Smooth muscle cell of the brain vasculature (primary cell): ENCODE results near the gene FADS3.

ENCODE experiments used
- DNase-seq: peaks from one replicate; pipeline ENCODE4 v3.0.0-alpha.2; 2012; ENCODE audit warnings: low read depth, low spot score

The FADS3 gene

DNA sequence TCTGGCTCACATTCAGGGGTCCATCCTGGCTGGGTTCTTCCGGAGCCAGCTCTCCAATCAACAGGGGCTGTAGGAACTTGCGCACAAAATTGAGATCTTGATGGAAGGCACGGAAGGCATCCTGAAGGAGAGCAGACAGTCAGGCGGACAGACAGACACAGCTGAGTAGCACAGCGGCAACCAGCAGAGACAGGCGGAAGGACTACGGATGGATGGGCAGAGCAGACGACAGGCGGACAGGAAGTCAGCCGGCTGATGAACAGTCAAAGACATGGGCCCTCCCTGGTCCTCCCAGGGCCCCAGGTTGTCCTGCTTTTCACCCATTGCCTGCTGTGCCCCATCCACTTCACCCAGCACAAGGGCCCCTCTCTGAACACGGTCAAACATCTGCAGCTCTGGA is 11.3 kb downstream of the FADS3 start:
- DNase-seq, result no peak

DNA sequence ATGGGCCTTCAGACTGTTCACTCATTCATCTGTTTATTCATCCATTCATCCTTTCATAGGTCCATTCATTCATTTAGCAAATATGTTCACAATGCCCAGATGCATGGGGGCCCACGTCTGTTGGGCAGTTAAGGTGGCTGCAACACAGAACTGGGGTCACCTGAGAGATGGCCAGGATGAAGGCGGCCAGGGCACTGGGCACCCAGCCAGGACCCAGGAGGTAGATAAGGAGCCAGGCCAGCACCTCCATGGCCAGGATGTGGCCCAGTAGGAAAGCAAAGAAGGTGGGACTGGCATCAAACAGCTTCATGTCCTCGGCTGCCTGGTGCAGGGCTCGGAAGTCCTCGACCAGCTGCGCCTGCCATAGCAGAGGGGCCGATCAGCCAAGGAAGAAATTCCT is 12.2 kb downstream of the FADS3 start:
- DNase-seq, result no peak

DNA sequence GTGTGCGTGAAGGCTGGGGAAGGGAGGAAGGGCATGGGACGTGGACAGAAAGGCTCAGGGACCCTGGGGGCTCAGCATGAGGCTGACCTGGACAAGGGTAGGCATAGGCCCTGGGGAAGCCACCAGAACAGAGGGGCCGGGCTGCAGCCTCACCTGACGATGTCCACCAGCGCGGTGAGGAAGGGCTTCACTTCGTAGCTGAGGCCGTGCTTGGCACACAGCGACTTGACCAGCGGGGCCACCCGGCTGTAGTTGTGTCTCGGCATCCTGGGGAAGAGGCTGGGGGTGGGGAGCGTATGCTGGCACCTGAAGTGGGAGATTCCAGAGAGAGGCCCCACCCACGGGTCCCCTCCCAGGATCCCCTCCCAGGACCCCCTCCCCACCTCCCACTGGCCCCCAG is 15.6 kb downstream of the FADS3 start:
- DNase-seq, result no peak

DNA sequence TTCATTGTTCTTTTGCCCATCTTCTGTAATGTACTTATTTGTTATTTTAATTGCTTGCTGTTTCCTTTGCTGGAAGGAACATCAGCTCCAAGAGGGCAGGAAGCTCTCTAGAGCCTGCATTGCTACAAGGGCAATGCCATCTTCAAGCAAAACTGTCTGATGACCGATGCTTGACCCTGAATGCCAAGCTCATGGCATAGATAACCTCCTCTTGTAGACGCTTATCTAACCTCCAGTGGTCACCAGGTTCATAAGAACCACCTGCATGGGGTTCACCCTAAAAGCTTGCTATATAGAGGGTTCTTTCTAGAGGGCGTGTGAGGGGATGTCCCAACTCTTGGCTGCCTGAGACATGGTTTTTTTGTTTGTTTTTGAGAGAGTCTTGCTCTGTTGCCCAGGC is 16.5 kb downstream of the FADS3 start:
- DNase-seq, result no peak

DNA sequence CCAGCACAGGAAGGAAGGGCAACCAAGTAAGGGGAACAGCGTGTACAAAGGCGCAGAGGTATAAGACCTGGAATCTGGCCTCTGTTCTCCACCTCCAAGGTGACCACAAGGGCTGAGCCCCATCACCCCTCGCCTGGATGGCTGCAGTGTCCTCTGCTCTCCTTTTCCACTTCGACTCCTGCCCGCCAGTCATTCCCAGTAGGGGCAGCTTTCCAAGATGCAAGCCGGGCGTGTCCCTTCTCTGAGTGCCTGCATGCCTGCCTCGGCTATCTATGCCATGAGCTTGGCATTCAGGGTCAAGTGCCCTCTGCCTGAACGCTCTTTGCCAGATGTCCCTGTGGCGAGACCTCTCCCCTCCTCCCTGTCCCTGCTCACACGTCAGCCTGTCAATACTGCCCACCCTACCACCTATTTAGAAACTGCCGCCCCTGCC is 17.0 kb downstream of the FADS3 start:
- no peak for DNase-seq

DNA sequence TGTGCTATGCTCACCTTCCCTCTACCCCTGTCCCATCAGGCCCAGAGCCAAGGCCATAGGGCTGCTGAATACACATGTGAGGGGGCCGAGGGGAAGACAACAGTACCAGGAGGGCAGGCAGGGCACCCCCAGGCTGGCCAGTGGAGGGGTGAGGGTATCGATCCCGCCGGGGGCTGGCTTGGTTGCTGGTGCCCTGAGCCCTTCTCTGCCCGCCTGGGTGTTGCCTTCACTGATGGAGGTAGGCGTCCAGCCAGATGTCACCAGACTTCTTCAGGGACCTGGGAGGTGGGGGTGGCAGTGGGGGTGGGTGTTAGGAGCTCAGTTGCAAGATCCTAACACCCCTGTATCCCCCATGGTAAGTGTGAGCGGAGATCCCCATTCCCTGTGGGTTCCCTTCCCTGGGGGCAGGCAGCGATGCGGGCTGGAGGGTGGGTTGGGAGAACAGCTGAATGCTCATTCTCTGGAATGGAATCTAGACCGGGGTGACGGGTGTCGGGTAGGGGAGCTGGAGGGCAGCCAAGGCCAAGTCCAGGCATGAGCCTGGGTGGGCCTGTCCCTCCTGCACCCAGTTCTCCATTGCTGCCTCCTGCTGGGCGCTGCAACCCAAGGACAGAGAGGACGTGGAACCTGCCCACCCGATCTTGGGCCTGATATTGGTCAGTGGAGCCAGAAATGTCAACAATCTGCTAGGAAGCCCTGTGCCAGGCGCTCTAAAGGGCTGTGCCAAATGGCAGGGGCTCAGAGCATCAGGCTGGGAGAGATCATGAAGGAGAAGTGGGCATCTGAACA is 17.6 kb downstream of the FADS3 start:
- DNase-seq, result no peak

DNA sequence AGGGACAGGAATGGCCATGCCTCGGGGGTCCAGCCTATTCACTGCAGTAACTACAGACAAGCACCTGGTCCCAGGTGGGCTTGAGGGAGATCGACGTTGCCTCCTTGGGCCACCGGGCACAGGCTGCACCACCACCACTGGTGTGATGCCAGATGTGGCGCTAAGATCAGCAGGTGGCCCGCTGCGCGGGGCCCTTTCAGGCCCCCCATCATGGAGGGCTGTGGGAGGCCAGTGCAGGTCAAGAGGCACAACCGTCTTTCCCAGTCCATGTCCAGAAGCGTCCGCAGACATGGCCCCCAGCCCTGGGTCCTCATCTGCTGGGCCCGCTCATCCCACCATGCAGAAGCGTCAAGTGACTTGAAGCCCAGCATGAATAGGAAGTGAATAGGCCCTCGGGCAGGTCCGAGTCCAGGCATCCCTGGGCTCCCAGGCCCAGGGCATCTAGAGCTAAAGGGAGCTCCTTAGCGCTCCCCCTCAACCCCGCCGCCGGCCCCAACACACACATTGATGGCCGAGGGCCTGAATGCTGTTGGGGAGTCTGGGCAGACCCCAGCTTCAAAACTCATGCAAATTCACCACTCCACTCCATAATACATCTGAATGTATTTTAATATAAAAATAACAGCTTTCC is 18.3 kb downstream of the FADS3 start:
- DNase-seq, result no peak

DNA sequence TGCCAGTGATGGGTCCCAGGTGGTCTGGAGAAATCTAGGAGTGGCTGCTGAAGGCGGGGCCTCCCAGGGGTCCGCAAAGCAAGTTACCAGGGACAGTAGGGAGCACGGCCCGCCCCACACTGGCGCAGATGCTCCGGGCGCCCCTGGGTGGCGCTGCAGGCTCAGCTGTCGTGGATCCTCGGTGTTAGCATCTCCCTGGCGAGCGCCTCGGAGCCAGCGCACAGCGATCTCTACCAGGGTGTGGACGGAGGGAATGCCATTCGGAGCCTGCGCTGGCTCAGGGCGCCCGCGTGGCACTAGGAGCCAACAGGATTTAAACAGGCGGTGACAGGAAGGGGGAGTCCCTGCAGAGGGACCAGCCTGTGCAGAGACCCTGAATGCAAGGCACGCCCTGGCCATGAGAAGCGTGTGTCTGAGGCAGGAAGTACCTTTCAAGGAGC is 20.2 kb downstream of the FADS3 start:
- DNase-seq, result peak; percentile 52

DNA sequence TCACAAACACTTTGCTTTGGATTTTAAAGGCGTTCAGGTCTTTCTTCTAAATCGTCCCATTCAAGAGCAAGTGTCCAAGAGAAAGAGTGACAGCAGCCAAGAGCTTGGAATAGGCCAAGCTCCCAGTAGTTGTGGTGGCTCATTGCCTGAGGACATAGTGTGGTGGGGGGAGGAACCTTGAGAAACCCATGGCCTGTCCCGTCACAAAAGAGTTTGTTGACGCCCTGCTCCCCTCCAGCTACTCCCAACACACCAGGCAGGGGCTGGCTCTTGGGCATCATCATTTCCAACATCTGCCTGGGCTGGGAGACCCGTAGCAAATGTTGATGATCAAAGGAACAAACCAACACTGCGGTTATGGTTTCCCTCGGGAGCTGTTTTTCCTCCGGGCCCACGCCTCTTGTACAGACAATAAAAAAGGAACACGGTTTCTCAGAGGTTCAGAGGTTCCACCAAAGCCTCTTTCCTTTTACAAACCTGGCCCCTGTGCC is 20.8 kb downstream of the FADS3 start:
- DNase-seq, result no peak

DNA sequence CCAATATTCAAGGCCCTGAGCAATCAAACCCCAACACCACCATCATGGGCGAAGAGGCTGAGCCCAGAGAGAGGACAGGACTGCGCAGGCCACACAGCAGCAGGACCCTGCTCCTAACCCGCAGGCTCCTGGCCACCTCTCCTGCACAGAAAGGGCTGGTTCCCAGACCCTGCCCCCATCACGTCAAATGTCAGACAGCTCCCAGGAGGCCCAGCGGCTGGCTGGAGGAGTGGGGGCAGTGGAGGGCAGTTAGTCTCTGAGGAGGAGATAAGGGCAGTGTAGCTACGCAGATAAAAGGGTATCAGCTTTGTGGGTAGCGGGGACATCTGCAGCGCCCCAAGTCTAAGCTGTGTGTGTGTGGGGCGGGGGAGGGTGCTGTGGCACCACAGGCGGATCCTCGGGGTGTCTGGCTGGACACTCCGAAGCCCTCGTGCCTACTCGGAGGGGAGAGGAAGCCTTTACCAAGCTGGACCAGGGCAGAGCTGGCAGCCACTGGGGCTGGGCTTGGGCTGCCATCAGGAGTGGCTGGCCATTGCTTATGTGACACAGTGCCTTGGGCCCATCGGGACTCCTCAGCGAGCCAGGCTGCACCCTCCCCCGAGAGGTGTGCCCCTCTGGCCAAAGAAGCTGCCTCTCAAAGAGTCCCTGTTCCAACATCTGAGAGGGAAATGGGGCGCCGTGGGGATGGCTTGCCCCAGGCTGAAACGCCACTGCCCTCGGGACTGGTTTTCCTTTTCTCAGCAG is 21.5 kb downstream of the FADS3 start:
- no peak for DNase-seq

DNA sequence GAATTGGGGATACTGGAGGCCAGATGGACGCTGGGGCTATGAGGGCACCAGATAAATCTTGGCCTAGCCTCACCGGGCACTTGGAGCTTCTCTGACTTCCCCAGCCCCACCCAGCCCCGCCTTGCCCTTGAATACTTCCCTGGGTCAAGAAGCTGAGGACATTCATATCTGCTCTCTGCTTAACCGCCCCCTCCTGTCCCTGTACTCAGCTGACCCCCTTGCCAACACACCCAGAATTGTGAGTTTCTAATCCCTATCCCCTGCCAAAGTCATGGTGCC is 22.0 kb downstream of the FADS3 start:
- DNase-seq, result no peak

DNA sequence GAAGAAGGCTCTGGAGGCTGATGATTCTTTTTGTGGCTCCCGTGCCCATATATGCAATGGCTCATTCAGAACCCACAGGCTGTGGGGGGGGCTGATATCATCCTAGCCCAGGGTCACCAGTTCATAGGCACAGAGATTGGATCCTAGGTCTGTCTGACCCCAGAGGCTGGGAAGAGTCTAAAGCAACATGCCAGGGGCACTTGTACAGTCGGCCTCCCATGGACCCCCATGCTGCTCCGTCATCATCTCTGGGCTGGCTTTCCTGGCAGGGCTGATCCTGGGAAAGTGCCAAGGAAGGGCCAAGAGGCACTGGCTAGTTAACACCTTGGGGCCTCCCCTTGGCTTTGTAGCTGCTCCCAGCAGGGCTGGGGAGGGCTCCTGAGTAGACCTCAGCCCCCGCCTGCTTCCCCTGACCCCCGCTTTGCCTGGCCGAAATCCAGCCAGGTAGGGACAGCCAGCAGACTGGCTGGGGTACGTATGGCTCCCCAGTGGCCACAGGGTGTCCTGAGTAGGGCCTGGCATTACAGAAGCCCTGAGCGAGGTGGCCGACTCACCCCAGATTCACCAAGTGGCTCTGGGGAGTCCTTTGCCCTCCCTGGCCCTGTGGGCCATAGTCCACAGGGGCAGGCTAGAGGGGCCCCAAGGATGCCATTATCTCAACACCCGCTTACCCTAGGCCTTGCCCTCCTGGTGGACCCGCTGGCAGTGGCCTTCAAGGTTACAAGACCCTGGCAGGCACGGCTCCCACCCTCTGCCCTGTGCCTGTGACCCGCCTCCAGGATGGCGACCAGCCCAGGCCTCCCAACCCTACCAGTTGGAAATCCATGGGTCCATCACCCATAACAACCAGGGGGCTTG is 22.5 kb downstream of the FADS3 start:
- DNase-seq, result no peak

DNA sequence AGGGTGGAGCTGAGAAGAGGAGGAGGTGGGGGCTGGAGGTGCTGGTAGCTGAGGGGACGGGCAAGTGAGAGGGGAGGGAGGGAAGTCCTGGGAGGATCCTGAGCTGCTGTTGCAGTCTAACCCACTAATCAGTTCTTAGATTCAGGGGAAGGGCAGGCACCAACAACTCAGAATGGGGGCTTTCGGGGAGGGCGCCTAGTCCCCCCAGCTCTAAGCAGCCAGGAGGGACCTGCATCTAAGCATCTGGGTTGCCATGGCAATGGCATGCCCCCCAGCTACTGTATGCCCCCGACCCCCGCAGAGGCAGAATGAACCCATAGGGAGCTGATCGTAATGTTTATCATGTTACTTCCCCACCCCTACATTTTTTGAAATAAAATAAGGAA is 24.4 kb downstream of the FADS3 start:
- DNase-seq, result no peak

DNA sequence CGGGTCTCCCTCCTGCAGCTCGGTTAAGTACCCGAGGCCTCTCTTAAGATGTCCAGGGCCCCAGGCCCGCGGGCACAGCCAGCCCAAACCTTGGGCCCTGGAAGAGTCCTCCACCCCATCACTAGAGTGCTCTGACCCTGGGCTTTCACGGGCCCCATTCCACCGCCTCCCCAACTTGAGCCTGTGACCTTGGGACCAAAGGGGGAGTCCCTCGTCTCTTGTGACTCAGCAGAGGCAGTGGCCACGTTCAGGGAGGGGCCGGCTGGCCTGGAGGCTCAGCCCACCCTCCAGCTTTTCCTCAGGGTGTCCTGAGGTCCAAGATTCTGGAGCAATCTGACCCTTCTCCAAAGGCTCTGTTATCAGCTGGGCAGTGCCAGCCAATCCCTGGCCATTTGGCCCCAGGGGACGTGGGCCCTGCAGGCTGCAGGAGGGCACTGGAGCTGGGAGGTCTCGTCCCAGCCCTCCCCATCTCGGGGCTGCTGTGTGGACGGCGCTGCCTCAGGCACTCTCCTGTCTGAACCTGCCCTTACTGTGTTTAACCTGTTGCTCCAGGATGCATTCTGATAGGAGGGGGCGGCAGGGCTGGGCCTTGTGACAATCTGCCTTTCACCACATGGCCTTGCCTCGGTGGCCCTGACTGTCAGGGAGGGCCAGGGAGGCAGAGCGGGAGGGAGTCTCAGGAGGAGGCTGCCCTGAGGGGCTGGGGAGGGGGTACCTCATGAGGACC is 25.0 kb downstream of the FADS3 start:
- DNase-seq, result no peak

DNA sequence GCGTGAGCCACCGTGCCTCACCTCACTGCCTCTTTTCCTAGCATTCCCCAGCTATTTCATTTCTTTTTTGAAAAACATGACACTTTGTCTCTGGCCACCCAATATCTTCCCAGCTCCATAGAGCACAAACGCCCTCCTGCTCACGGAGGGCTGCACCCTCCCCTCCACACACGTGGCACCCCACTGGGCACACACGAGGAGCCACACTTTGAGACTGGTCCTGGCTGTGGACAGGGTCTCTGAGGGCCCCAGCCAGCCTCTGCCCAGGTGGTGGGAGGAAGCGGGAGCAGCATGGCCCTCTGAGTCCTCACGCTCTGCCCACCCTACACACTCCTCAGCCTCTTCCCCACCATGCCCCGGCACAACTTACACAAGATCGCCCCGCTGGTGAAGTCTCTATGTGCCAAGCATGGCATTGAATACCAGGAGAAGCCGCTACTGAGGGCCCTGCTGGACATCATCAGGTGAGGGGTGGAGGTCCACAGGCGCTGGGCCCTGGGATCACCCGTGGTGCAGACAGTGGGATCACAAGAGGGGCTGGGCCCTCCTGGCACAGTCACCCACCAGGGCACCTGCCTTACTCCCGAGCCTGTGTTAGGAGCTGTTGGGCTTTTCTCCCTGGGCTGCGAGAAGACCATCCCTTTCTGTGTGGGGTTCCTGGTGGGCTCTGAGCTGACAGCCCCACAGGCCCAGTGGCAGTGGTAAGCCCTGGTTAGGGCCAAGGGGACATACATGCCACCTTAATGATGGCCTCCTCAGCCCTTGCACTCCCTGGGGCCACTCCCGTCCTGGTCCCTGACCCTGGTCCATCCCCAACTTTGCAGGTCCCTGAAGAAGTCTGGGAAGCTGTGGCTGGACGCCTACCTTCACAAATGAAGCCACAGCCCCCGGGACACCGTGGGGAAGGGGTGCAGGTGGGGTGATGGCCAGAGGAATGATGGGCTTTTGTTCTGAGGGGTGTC is 26.2 kb downstream of the FADS3 start:
- DNase-seq, result no peak

DNA sequence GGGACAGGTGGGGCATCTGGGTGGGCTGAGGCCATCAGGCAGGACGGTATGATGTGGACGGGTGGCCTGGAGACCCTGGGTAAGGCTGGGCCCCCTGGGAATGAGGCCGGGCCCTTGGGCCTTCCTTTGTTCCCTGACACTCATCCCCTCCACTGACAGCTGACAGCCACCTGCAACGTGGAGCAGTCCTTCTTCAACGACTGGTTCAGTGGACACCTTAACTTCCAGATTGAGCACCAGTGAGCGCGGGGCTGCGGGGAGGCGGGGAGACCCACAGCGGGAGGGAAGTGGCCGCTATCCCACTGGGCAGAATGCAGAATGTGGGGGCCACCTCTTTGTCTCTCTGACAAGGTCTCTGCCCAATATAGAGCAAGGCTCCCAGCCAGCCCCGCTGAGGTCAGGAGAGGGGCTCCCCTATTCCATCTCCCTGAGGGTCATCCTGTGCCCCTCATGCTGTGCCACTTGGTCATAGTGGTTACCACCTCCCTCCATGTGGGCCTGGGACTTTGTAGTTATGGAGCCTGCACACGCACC is 27.7 kb downstream of the FADS3 start:
- no peak for DNase-seq

DNA sequence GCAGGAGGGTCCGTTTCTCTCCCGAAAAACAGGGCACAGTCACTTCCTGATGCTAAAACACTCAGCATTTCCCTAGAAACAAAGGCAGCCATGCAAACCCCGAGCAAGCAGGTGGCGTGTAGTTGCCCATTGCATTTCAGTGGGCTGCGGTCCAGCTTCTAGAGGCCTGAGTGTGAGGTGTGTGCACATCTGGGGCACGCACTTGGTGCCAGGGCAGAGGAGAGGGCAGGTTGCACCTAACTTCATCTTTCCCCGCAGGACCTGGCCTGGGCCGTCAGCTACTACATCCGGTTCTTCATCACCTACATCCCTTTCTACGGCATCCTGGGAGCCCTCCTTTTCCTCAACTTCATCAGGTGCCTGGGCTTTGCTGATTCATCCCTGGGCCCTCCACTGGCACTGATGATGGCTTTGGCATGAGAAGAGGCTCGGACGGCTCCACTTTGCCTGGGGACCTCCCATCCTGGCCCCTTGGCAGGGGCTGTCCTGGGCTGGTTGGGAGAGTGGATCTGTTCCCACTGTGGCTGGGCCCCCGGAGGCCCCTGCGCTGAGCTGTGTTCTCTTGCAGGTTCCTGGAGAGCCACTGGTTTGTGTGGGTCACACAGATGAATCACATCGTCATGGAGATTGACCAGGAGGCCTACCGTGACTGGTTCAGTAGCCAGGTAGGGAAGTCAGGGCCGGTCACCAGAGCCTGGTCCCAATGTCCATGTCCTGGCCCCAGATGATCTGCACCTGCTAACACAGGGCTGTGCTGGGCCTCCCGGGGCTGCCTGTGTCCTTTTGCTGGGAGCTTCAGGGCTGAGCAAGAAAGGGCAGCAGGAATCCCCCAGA is 28.4 kb downstream of the FADS3 start:
- DNase-seq, result no peak

DNA sequence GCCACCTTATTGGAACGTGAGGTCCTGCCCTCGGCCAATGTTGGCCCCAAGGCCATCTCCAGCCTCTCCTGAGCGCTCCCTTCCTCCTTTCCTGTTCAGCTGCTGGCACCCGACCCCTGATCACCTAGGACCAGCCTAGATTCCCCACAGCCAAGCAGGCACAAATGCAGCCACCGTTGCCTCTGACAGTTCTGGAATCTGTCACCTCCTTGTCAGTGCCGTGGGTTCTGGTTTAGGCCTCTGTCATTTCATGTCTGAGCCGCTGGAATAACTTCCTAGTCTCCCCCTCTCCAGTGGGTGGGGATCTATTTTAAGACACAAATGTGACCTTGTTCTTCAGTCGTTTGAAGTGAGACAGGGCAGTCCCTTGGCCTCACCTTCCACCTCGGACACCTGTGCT is 29.7 kb downstream of the FADS3 start:
- DNase-seq, result no peak
